Calu3 (cell line): ENCODE results near the gene KRTAP6-1. TPM values are rescaled to one million over a fixed set of nuclear protein-coding genes. Genes with fewer than 3 reads are reported as not detected.

Source experiments
- BruUV-seq: library from RNA; stranded (reverse); fragments of 400-500 nt; replicated peaks from 2 replicates; lab custom pipeline; 2021; lab: Mats Ljungman, UMichigan
- CTCF ChIA-PET: fragments of 300-600 bp; sonication (Branson Sonifier 250); formaldehyde crosslinking; loops from one replicate; lab custom pipeline; 2022; ENCODE audit warnings: antibody characterized with exemption; lab: Charles Lee
- DNase-seq: peaks from one replicate; pipeline ENCODE4 v3.0.0; 2022
- H3K27ac Mint-ChIP-seq: one replicate; pipeline ENCODE4 v1.8.0; 2022; ENCODE audit warnings: mixed read lengths; ENCODE audit not compliant: unreplicated experiment
- H3K27me3 Mint-ChIP-seq: one replicate; pipeline ENCODE4 v1.8.0; 2022; ENCODE audit warnings: mixed read lengths; ENCODE audit not compliant: unreplicated experiment
- H3K36me3 Mint-ChIP-seq: one replicate; pipeline ENCODE4 v1.8.0; 2022; ENCODE audit warnings: mild to moderate bottlenecking, moderate library complexity, mixed read lengths; ENCODE audit not compliant: insufficient read depth, unreplicated experiment
- H3K4me1 Mint-ChIP-seq: one replicate; pipeline ENCODE4 v1.8.0; 2022; ENCODE audit warnings: mild to moderate bottlenecking, low read depth, mixed read lengths; ENCODE audit not compliant: unreplicated experiment
- H3K4me3 Mint-ChIP-seq: one replicate; pipeline ENCODE4 v1.8.0; 2022; ENCODE audit warnings: mild to moderate bottlenecking, low read depth, moderate library complexity, mixed read lengths; ENCODE audit not compliant: unreplicated experiment
- H3K9me3 Mint-ChIP-seq: one replicate; pipeline ENCODE4 v1.8.0; 2022; ENCODE audit warnings: low read depth, mixed read lengths; ENCODE audit not compliant: unreplicated experiment
- intact Hi-C: fragments of 100-400 bp; cut with micrococcal nuclease; formaldehyde crosslinking; loops from one replicate; pipeline ENCODE4 v1.10.0; 2022; ENCODE audit not compliant: unreplicated experiment
- total RNA-seq: library from RNA; stranded (reverse); gene quantifications from 2 replicates; pipeline ENCODE4 v1.2.3, GENCODE V29; 2022
- TF ChIP-seq, protein P1 (sequence below): fragments of 200-600 bp; IDR thresholded peaks from one replicate; pipeline ENCODE4 v1.8.0; 2022; ENCODE audit warnings: antibody characterized with exemption; ENCODE audit not compliant: unreplicated experiment

KRTAP6-1 gene
- total RNA-seq, 1 experiment from 2014 or later = not detected

DNA sequence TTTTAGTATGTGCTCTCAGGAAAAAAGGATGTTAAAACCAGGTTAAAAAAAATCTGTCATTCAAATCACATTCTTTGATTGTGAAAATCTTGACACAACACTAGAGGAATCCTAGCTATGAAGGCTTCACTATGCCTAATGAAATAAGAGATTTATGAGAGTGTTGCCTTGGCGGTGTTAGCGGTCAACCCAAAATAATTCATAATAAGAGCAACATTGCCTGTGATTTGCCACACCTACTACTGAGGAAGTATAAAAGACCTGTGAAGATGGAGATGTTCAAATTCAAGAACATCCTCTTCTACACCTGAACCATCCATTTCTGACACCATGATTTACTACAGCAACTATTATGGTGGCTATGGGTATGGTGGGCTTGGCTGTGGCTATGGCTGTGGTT is 2.4 kb upstream of the KRTAP6-1 start, which contains the start of gene KRTAP20-1:
TSS of gene KRTAP20-1 (plus strand) at position 301 of the 400 bp plus-strand sequence. CDS start at position 331, 30 bp downstream.
- DNase-seq = no peak
- no peak within 1 kb of the TSS for H3K27ac Mint-ChIP-seq
- no peak within 1 kb of the TSS for H3K4me3 Mint-ChIP-seq
- no TSS peak for BruUV-seq
- no peaks in the 10 kb centered on the region for H3K4me1 Mint-ChIP-seq
- TF ChIP-seq, protein P1, sequence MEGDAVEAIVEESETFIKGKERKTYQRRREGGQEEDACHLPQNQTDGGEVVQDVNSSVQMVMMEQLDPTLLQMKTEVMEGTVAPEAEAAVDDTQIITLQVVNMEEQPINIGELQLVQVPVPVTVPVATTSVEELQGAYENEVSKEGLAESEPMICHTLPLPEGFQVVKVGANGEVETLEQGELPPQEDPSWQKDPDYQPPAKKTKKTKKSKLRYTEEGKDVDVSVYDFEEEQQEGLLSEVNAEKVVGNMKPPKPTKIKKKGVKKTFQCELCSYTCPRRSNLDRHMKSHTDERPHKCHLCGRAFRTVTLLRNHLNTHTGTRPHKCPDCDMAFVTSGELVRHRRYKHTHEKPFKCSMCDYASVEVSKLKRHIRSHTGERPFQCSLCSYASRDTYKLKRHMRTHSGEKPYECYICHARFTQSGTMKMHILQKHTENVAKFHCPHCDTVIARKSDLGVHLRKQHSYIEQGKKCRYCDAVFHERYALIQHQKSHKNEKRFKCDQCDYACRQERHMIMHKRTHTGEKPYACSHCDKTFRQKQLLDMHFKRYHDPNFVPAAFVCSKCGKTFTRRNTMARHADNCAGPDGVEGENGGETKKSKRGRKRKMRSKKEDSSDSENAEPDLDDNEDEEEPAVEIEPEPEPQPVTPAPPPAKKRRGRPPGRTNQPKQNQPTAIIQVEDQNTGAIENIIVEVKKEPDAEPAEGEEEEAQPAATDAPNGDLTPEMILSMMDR = no peak
- H3K9me3 Mint-ChIP-seq = peaks cover under 1% of the 10 kb centered on the region
- no peaks in the 10 kb centered on the region for H3K36me3 Mint-ChIP-seq
- CTCF ChIA-PET = no interaction called here
- intact Hi-C loops = no loop called here
- no peaks in the 10 kb centered on the region for H3K27me3 Mint-ChIP-seq

DNA sequence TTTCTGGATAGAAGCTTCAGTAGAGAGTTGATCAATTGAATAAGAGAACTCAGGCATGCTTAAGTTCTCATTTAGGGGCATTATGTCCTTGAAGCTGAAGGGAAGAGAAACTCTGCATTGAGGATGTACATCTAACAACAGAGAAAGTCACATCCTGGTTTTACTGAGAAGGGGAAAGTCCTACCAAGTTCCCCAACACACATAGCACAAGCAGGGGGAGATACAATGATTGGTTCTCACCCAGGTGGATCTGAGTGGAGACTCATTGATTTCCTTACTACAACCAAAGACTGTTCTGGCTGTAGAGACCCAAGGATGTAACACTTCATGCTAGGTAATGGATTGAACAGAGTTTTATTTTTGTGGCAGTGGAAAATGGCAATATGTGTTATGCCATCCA is 1.5 kb upstream of the KRTAP6-1 start:
- BruUV-seq = no TSS peak
- H3K27me3 Mint-ChIP-seq = no peaks in the 10 kb centered on the region
- H3K27ac Mint-ChIP-seq = no peak overlapping the region
- no peak for DNase-seq
- no peaks in the 10 kb centered on the region for H3K36me3 Mint-ChIP-seq
- H3K4me3 Mint-ChIP-seq = no peak overlapping the region
- TF ChIP-seq, protein P1 = no peak
- peaks cover 4% of the 10 kb centered on the region for H3K9me3 Mint-ChIP-seq
- no peaks in the 10 kb centered on the region for H3K4me1 Mint-ChIP-seq
- CTCF ChIA-PET = no interaction called here
- intact Hi-C loops = no loop called here

- TF ChIP-seq, protein P1 = no peak
- DNase-seq = no peak
- intact Hi-C loops = no loop called here
- Mint-ChIP-seq H3K27ac (no peak overlapping the region), H3K4me3 (no peak overlapping the region), H3K9me3 (peaks cover 6% of the 10 kb centered on the region), H3K27me3 (no peaks in the 10 kb centered on the region), H3K4me1 (no peaks in the 10 kb centered on the region), H3K36me3 (no peaks in the 10 kb centered on the region)
- CTCF ChIA-PET = no interaction called here
- BruUV-seq = no TSS peak
These were observed 1.6 kb downstream of the KRTAP6-1 start for GRCh38 chr21:30612132-30612531.

GRCh38 chr21:30605968-30606367 is 7.8 kb downstream of the KRTAP6-1 start:
- CTCF ChIA-PET = no interaction called here
- H3K4me3 Mint-ChIP-seq = no peak overlapping the region
- H3K9me3 Mint-ChIP-seq = peaks cover 15% of the 10 kb centered on the region
- intact Hi-C loops = no loop called here
- TF ChIP-seq, protein P1 = no peak
- DNase-seq = no peak
- no peaks in the 10 kb centered on the region for H3K27me3 Mint-ChIP-seq
- no peaks in the 10 kb centered on the region for H3K4me1 Mint-ChIP-seq
- no peak overlapping the region for H3K27ac Mint-ChIP-seq
- BruUV-seq = no TSS peak
- H3K36me3 Mint-ChIP-seq = no peaks in the 10 kb centered on the region
